ENCODE results near the gene OGDHL.
"Not testable (repeated sequence)": the region's sequence is repeated elsewhere in the genome, so short reads cannot be mapped to it uniquely, and the experiment has no call there.

OGDHL gene

GRCh38 chr10:49762566-49762877, 399 bp upstream of the OGDHL start:
- Mint-ChIP-seq H3K4me3 (peak overlapping the region; percentile 69), H3K9me3 (no peaks in the 10 kb centered on the region), H3K36me3 (peaks cover 6% of the 10 kb centered on the region), H3K27me3 (peaks cover 37% of the 10 kb centered on the region), H3K4me1 (peaks cover 8% of the 10 kb centered on the region), H3K27ac (no peak overlapping the region)

GRCh38 chr10:49761201-49761788, 828 bp downstream of the OGDHL start:
- Mint-ChIP-seq H3K27ac (no peak overlapping the region), H3K4me3 (peak overlapping the region; percentile 60), H3K9me3 (no peaks in the 10 kb centered on the region), H3K4me1 (peaks cover 8% of the 10 kb centered on the region), H3K27me3 (peaks cover 25% of the 10 kb centered on the region), H3K36me3 (peaks cover 3% of the 10 kb centered on the region)

GRCh38 chr10:49760789-49761188, 1.3 kb downstream of the OGDHL start:
- Mint-ChIP-seq H3K27me3 (peaks cover 24% of the 10 kb centered on the region), H3K36me3 (peaks cover 3% of the 10 kb centered on the region), H3K4me3 (peak overlapping the region; percentile 60), H3K4me1 (peaks cover 8% of the 10 kb centered on the region), H3K27ac (no peak overlapping the region), H3K9me3 (no peaks in the 10 kb centered on the region)

- no peaks in the 10 kb centered on the region for H3K9me3 Mint-ChIP-seq
- H3K36me3 Mint-ChIP-seq = peaks cover 3% of the 10 kb centered on the region
- H3K4me3 Mint-ChIP-seq = no peak overlapping the region
- no peak overlapping the region for H3K27ac Mint-ChIP-seq
- H3K4me1 Mint-ChIP-seq = peaks cover 8% of the 10 kb centered on the region
- H3K27me3 Mint-ChIP-seq = peaks cover 24% of the 10 kb centered on the region
Observed at GRCh38 chr10:49759787-49760551, 2.2 kb downstream of the OGDHL start.

- Mint-ChIP-seq H3K9me3 (no peaks in the 10 kb centered on the region), H3K27me3 (peaks cover 18% of the 10 kb centered on the region), H3K36me3 (no peaks in the 10 kb centered on the region), H3K4me3 (no peak overlapping the region), H3K4me1 (peaks cover 8% of the 10 kb centered on the region), H3K27ac (no peak overlapping the region)
Observed at GRCh38 chr10:49758249-49758930, 3.7 kb downstream of the OGDHL start.

- H3K9me3 Mint-ChIP-seq = no peaks in the 10 kb centered on the region
- H3K36me3 Mint-ChIP-seq = no peaks in the 10 kb centered on the region
- H3K27ac Mint-ChIP-seq = no peak overlapping the region
- H3K27me3 Mint-ChIP-seq = peaks cover 7% of the 10 kb centered on the region
- no peaks in the 10 kb centered on the region for H3K4me1 Mint-ChIP-seq
- H3K4me3 Mint-ChIP-seq = no peak overlapping the region
Observed at GRCh38 chr10:49756641-49757040, 5.5 kb downstream of the OGDHL start.

- no peak overlapping the region for H3K27ac Mint-ChIP-seq
- H3K9me3 Mint-ChIP-seq = no peaks in the 10 kb centered on the region
- H3K27me3 Mint-ChIP-seq = peaks cover 5% of the 10 kb centered on the region
- no peak overlapping the region for H3K4me3 Mint-ChIP-seq
- H3K4me1 Mint-ChIP-seq = no peaks in the 10 kb centered on the region
- H3K36me3 Mint-ChIP-seq = no peaks in the 10 kb centered on the region
Observed at GRCh38 chr10:49756031-49756430, 6.1 kb downstream of the OGDHL start.

GRCh38 chr10:49754951-49755350, 7.2 kb downstream of the OGDHL start:
- not testable (repeated sequence) for H3K27ac Mint-ChIP-seq, H3K36me3 Mint-ChIP-seq, H3K4me3 Mint-ChIP-seq, H3K27me3 Mint-ChIP-seq, H3K9me3 Mint-ChIP-seq, H3K4me1 Mint-ChIP-seq

GRCh38 chr10:49752584-49752983, 9.5 kb downstream of the OGDHL start:
- no peaks in the 10 kb centered on the region for H3K9me3 Mint-ChIP-seq
- no peak overlapping the region for H3K4me3 Mint-ChIP-seq
- H3K27me3 Mint-ChIP-seq = peaks cover 1% of the 10 kb centered on the region

GRCh38 chr10:49751636-49752510, 10.2 kb downstream of the OGDHL start:
- no peaks in the 10 kb centered on the region for H3K4me1 Mint-ChIP-seq

More at GRCh38 chr10:49752584-49752983, 9.5 kb downstream of the OGDHL start:
- Mint-ChIP-seq H3K36me3 (no peaks in the 10 kb centered on the region), H3K27ac (no peak overlapping the region), H3K4me1 (no peaks in the 10 kb centered on the region)

GRCh38 chr10:49751216-49751615, 10.9 kb downstream of the OGDHL start:
- Mint-ChIP-seq H3K27ac (no peak overlapping the region), H3K4me3 (no peak overlapping the region), H3K36me3 (no peaks in the 10 kb centered on the region), H3K4me1 (no peaks in the 10 kb centered on the region), H3K27me3 (peaks cover 1% of the 10 kb centered on the region), H3K9me3 (no peaks in the 10 kb centered on the region)

More at GRCh38 chr10:49751636-49752510, 10.2 kb downstream of the OGDHL start:
- no peaks in the 10 kb centered on the region for H3K9me3 Mint-ChIP-seq
- H3K36me3 Mint-ChIP-seq = no peaks in the 10 kb centered on the region
- H3K27me3 Mint-ChIP-seq = peaks cover 1% of the 10 kb centered on the region
- no peak overlapping the region for H3K4me3 Mint-ChIP-seq
- no peak overlapping the region for H3K27ac Mint-ChIP-seq

GRCh38 chr10:49750546-49750945, 11.6 kb downstream of the OGDHL start:
- H3K36me3 Mint-ChIP-seq = no peaks in the 10 kb centered on the region
- H3K9me3 Mint-ChIP-seq = no peaks in the 10 kb centered on the region
- peaks cover 2% of the 10 kb centered on the region for H3K27me3 Mint-ChIP-seq
- no peak overlapping the region for H3K4me3 Mint-ChIP-seq
- no peak overlapping the region for H3K27ac Mint-ChIP-seq
- no peaks in the 10 kb centered on the region for H3K4me1 Mint-ChIP-seq

- Mint-ChIP-seq H3K36me3 (no peaks in the 10 kb centered on the region), H3K27ac (no peak overlapping the region), H3K27me3 (peaks cover 3% of the 10 kb centered on the region), H3K4me3 (no peak overlapping the region), H3K4me1 (no peaks in the 10 kb centered on the region), H3K9me3 (no peaks in the 10 kb centered on the region)
Observed at GRCh38 chr10:49749556-49750491, 12.3 kb downstream of the OGDHL start.

- Mint-ChIP-seq H3K36me3 (no peaks in the 10 kb centered on the region), H3K27ac (no peak overlapping the region), H3K4me1 (no peaks in the 10 kb centered on the region), H3K4me3 (no peak overlapping the region), H3K9me3 (no peaks in the 10 kb centered on the region), H3K27me3 (peaks cover 2% of the 10 kb centered on the region)
Observed at GRCh38 chr10:49749144-49749543, 13.0 kb downstream of the OGDHL start.

GRCh38 chr10:49748006-49748405, 14.1 kb downstream of the OGDHL start:
- Mint-ChIP-seq H3K9me3 (no peaks in the 10 kb centered on the region), H3K27ac (no peak overlapping the region), H3K4me1 (no peaks in the 10 kb centered on the region), H3K27me3 (peaks cover 2% of the 10 kb centered on the region), H3K4me3 (no peak overlapping the region), H3K36me3 (no peaks in the 10 kb centered on the region)

All from activated naive CD4-positive, alpha-beta T cell treated with anti-CD3 and anti-CD28 coated beads, Interleukin-2, amount 50 U/mL, for 24 hours (primary cell).